ENCODE results near the gene ANKMY1. TPM values are rescaled to one million over a fixed set of nuclear protein-coding genes. Genes with fewer than 3 reads are reported as not detected.

Gene ANKMY1
- total and polyA plus RNA-seq, 2 donors (not counting 1 experiment from before 2014, with no cell fraction given) = 51.7 to 72.1 TPM

- Histone ChIP-seq H3K36me3 (replicated peaks in 1 of 2; ENCODE audit: control extremely low read depth in 1 of 2, control insufficient read depth in 1 of 2, extremely low read depth in 1 of 2, insufficient read depth in 2 of 2, low read length in 1 of 2) (peaks cover 8 to 47% of the 10 kb centered on the region in 2 experiments), H3K9ac (ENCODE audit: low read length) (no peak overlapping the region), H2AFZ (ENCODE audit: insufficient read depth, low read depth, low read length, poor library complexity, severe bottlenecking) (no peak overlapping the region), H3K27ac (ENCODE audit: low read length in 2 of 2) (no peak overlapping the region), H3K9me3 (ENCODE audit: control extremely low read depth in 1 of 3, control insufficient read depth in 2 of 3, insufficient read depth in 1 of 3, low read length in 2 of 3) (peaks cover 3 to 64% (median 25%) of the 10 kb centered on the region in 3 donors), H3K27me3 (replicated peaks in 1 of 4; ENCODE audit: control extremely low read depth in 1 of 4, control insufficient read depth in 3 of 4, insufficient read depth in 4 of 4, low read length in 3 of 4) (no peaks in the 10 kb centered on the region), H3K4me2 (replicated peaks; ENCODE audit: low read depth, low read length, poor library complexity, severe bottlenecking) (no peak overlapping the region), H3K79me2 (ENCODE audit: control insufficient read depth, insufficient read depth, low read length) (no peaks in the 10 kb centered on the region), H3K4me1 (ENCODE audit: control insufficient read depth in 2 of 2, insufficient read depth in 2 of 2, low read length in 2 of 2) (no peaks in the 10 kb centered on the region), H3K4me3 (ENCODE audit: control extremely low read depth in 1 of 5, extremely low read depth in 1 of 5, insufficient read depth in 1 of 5, low read depth in 2 of 5, low read length in 4 of 5) (no peak overlapping the region), H4K20me1 (ENCODE audit: control insufficient read depth, insufficient read depth, low read length, poor library complexity, severe bottlenecking) (peaks cover 5% of the 10 kb centered on the region)
- 92% methylated on average over 3 of the region's 3 CpGs for WGBS (ENCODE audit: insufficient coverage)
- POLR2A ChIA-PET = no interaction called here
- Mint-ChIP-seq H3K4me1 (no peaks in the 10 kb centered on the region), H3K9me3 (ENCODE audit: insufficient read depth) (peaks cover 14% of the 10 kb centered on the region), H3K27ac (no peak overlapping the region), H3K27me3 (no peaks in the 10 kb centered on the region), H3K4me3 (no peak overlapping the region)
- DNase-seq (no peak), ATAC-seq (ENCODE audit: low read depth) (no peak)
- TF ChIP-seq EZH2 (IDR thresholded peaks at IDR 0.05; ENCODE audit: borderline replicate concordance, insufficient read depth, low read depth, low read length, poor library complexity, severe bottlenecking) = no peak
- CTCF ChIA-PET = no interaction called here
- intact Hi-C loops (cut with micrococcal nuclease) = no loop called here
These were observed 30.5 kb downstream of the ANKMY1 start for GRCh38 chr2:240527153-240527750.

- Mint-ChIP-seq H3K9me3 (ENCODE audit: insufficient read depth) (peaks cover 9% of the 10 kb centered on the region), H3K4me1 (no peaks in the 10 kb centered on the region), H3K4me3 (no peak overlapping the region), H3K27ac (no peak overlapping the region), H3K27me3 (no peaks in the 10 kb centered on the region)
- ChIA-PET POLR2A (no interaction called here), CTCF (no interaction called here)
- no peak overlapping the region for H3K4me2 ChIP-seq (replicated peaks; ENCODE audit: low read depth, low read length, poor library complexity, severe bottlenecking)
- H3K79me2 ChIP-seq (ENCODE audit: control insufficient read depth, insufficient read depth, low read length) = no peaks in the 10 kb centered on the region
- H3K4me1 ChIP-seq (ENCODE audit: control insufficient read depth in 2 of 2, insufficient read depth in 2 of 2, low read length in 2 of 2) = no peaks in the 10 kb centered on the region
- intact Hi-C loops (cut with micrococcal nuclease) = no loop called here
- no peaks in the 10 kb centered on the region for H3K27me3 ChIP-seq (replicated peaks in 1 of 4; ENCODE audit: control extremely low read depth in 1 of 4, control insufficient read depth in 3 of 4, insufficient read depth in 4 of 4, low read length in 3 of 4)
- H2AFZ ChIP-seq (ENCODE audit: insufficient read depth, low read depth, low read length, poor library complexity, severe bottlenecking) = no peak overlapping the region
- DNase-seq = no peak
- 100% methylated on average over 3 of the region's 4 CpGs for WGBS (ENCODE audit: insufficient coverage)
- no peak for ATAC-seq (ENCODE audit: low read depth)
- peaks cover 5% of the 10 kb centered on the region for H4K20me1 ChIP-seq (ENCODE audit: control insufficient read depth, insufficient read depth, low read length, poor library complexity, severe bottlenecking)
- H3K9me3 ChIP-seq (ENCODE audit: control extremely low read depth in 1 of 3, control insufficient read depth in 2 of 3, insufficient read depth in 1 of 3, low read length in 2 of 3) = peaks cover 2 to 71% (median 18%) of the 10 kb centered on the region in 3 donors
- peaks cover 8 to 47% of the 10 kb centered on the region in 2 experiments for H3K36me3 ChIP-seq (replicated peaks in 1 of 2; ENCODE audit: control extremely low read depth in 1 of 2, control insufficient read depth in 1 of 2, extremely low read depth in 1 of 2, insufficient read depth in 2 of 2, low read length in 1 of 2)
- H3K27ac ChIP-seq (ENCODE audit: low read length in 2 of 2) = no peak overlapping the region
- H3K4me3 ChIP-seq (ENCODE audit: control extremely low read depth in 1 of 5, extremely low read depth in 1 of 5, insufficient read depth in 1 of 5, low read depth in 2 of 5, low read length in 4 of 5) = no peak overlapping the region
- TF ChIP-seq CTCF (IDR thresholded peaks at IDR 0.05) = no peak
- TF ChIP-seq EZH2 (IDR thresholded peaks at IDR 0.05; ENCODE audit: borderline replicate concordance, insufficient read depth, low read depth, low read length, poor library complexity, severe bottlenecking) = no peak
- H3K9ac ChIP-seq (ENCODE audit: low read length) = no peak overlapping the region
These were observed 31.3 kb downstream of the ANKMY1 start for GRCh38 chr2:240526521-240526920.
